ENCODE measurements around the gene CISD1. TPM values are rescaled to one million over a fixed set of nuclear protein-coding genes. Genes with fewer than 3 reads are reported as not detected.

CISD1 gene
- total and polyA plus RNA-seq, 2 experiments from 2014 or later = 37.8 to 95.9 TPM

DNA sequence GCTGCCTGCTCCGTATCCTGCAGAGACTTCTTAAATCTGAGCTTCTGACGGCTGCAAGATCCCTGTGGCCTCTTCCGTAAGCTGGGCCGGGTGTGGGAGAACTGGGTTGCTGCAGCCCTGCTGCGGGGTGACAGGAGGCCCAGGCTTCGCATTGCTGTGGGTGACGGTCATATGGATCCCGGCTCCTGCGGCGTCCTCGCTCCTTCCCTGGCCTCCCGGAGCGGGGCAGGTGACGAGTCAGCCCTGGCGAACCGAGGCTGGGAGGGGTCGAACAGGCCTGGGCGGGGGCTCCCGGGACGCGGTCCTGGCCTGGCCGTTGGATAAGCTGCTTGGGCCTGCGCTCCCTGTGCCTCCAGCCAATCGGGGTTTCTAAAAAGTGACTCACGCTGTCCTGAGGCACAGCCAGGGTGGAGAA is 58.0 kb downstream of the CISD1 start:
- H3K9me2 ChIP-seq (replicated peaks; ENCODE audit: insufficient read depth) = no peaks in the 10 kb centered on the region
- WGBS (ENCODE audit: low lambda C conversion rate, missing lambda C conversion rate) = 70% methylated on average over 23 of the region's 25 CpGs
- H3K9me3 ChIP-seq (ENCODE audit: low read depth) = no peaks in the 10 kb centered on the region
- no peak for DNase-seq (ENCODE audit: low spot score)
- H3K4me2 ChIP-seq = no peak overlapping the region
- no peak overlapping the region for H3K27ac ChIP-seq
- H3K36me3 ChIP-seq (replicated peaks; ENCODE audit: insufficient read depth, low read depth) = no peaks in the 10 kb centered on the region
- TF ChIP-seq EZH2phosphoT487 (IDR thresholded peaks at IDR 0.05; ENCODE audit: low read depth, severe bottlenecking, unreplicated experiment) (no peak), EZH2 (IDR thresholded peaks at IDR 0.05; ENCODE audit: borderline replicate concordance) (no peak)
- TF ChIP-seq, protein P1, sequence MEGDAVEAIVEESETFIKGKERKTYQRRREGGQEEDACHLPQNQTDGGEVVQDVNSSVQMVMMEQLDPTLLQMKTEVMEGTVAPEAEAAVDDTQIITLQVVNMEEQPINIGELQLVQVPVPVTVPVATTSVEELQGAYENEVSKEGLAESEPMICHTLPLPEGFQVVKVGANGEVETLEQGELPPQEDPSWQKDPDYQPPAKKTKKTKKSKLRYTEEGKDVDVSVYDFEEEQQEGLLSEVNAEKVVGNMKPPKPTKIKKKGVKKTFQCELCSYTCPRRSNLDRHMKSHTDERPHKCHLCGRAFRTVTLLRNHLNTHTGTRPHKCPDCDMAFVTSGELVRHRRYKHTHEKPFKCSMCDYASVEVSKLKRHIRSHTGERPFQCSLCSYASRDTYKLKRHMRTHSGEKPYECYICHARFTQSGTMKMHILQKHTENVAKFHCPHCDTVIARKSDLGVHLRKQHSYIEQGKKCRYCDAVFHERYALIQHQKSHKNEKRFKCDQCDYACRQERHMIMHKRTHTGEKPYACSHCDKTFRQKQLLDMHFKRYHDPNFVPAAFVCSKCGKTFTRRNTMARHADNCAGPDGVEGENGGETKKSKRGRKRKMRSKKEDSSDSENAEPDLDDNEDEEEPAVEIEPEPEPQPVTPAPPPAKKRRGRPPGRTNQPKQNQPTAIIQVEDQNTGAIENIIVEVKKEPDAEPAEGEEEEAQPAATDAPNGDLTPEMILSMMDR (IDR thresholded peaks at IDR 0.05; ENCODE audit: poor library complexity) = no peak
- no peak overlapping the region for H2AFZ ChIP-seq
- no peak overlapping the region for H3K4me3 ChIP-seq
- H4K20me1 ChIP-seq (ENCODE audit: insufficient read depth, poor library complexity, severe bottlenecking) = no peaks in the 10 kb centered on the region
- H3K27me3 ChIP-seq = no peaks in the 10 kb centered on the region
- H3K79me2 ChIP-seq = no peaks in the 10 kb centered on the region
- no peaks in the 10 kb centered on the region for H3K4me1 ChIP-seq (ENCODE audit: insufficient read depth)

DNA sequence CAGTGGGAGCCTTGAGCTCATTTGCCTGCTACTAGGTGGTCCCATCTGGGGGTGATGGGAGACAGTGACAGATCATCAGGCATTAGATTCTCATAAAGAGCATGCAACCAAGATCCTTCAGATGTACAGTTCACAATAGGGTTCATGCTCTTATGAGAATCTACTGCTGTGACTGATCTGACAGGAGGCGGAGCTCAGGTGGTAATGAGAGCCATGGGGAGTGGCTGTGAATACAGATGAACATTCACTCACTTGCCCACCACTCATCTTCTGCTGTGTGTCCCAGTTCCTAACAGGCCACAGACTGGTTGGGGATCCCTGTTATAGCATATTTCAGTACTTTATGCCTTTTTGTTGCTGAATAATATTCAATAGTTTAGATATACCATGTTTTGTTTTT is 59.3 kb downstream of the CISD1 start:
- no peak overlapping the region for H3K4me2 ChIP-seq
- no peak for TF ChIP-seq EZH2 (IDR thresholded peaks at IDR 0.05; ENCODE audit: borderline replicate concordance)
- no peak for TF ChIP-seq EZH2phosphoT487 (IDR thresholded peaks at IDR 0.05; ENCODE audit: low read depth, severe bottlenecking, unreplicated experiment)
- TF ChIP-seq, protein P1 (IDR thresholded peaks at IDR 0.05; ENCODE audit: poor library complexity) = no peak
- no peak overlapping the region for H3K27ac ChIP-seq
- no peaks in the 10 kb centered on the region for H3K4me1 ChIP-seq (ENCODE audit: insufficient read depth)
- no peaks in the 10 kb centered on the region for H3K79me2 ChIP-seq
- no peaks in the 10 kb centered on the region for H3K9me3 ChIP-seq (ENCODE audit: low read depth)
- no peaks in the 10 kb centered on the region for H4K20me1 ChIP-seq (ENCODE audit: insufficient read depth, poor library complexity, severe bottlenecking)
- 100% methylated on average over 1 of the region's 1 CpG for WGBS (ENCODE audit: low lambda C conversion rate, missing lambda C conversion rate)
- H3K9me2 ChIP-seq (replicated peaks; ENCODE audit: insufficient read depth) = no peaks in the 10 kb centered on the region
- no peak overlapping the region for H3K4me3 ChIP-seq
- no peak for DNase-seq (ENCODE audit: low spot score)
- no peak overlapping the region for H2AFZ ChIP-seq
- H3K27me3 ChIP-seq = no peaks in the 10 kb centered on the region
- H3K36me3 ChIP-seq (replicated peaks; ENCODE audit: insufficient read depth, low read depth) = no peaks in the 10 kb centered on the region

DNA sequence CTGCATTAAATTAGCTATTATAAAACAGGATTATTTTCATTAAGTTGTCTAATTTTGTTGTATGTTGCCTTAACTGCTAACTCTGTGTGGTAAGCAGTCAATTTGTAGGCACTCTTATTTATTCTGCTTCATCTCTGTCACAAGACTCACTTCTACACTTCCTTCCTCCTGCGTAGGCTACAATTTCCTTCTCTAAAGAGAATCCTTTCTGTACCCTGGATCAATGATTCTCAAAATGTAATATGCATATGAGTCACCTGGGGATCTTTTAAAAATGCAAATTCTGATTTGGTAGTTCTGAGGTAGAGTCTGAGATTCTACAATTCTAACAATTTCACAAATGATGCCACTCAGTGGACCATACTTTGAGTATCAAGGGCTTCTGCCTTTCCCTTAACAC is 61.5 kb downstream of the CISD1 start:
- no peak overlapping the region for H3K27ac ChIP-seq
- H3K9me2 ChIP-seq (replicated peaks; ENCODE audit: insufficient read depth) = no peaks in the 10 kb centered on the region
- no peaks in the 10 kb centered on the region for H4K20me1 ChIP-seq (ENCODE audit: insufficient read depth, poor library complexity, severe bottlenecking)
- H3K36me3 ChIP-seq (replicated peaks; ENCODE audit: insufficient read depth, low read depth) = no peaks in the 10 kb centered on the region
- H3K4me3 ChIP-seq = no peak overlapping the region
- no peaks in the 10 kb centered on the region for H3K9me3 ChIP-seq (ENCODE audit: low read depth)
- no peaks in the 10 kb centered on the region for H3K4me1 ChIP-seq (ENCODE audit: insufficient read depth)
- H3K79me2 ChIP-seq = peaks cover 5% of the 10 kb centered on the region
- TF ChIP-seq EZH2phosphoT487 (IDR thresholded peaks at IDR 0.05; ENCODE audit: low read depth, severe bottlenecking, unreplicated experiment) = no peak
- no peak for TF ChIP-seq EZH2 (IDR thresholded peaks at IDR 0.05; ENCODE audit: borderline replicate concordance)
- TF ChIP-seq, protein P1 (IDR thresholded peaks at IDR 0.05; ENCODE audit: poor library complexity) = no peak
- no peak overlapping the region for H2AFZ ChIP-seq
- DNase-seq (ENCODE audit: low spot score) = no peak
- no peaks in the 10 kb centered on the region for H3K27me3 ChIP-seq
- no peak overlapping the region for H3K4me2 ChIP-seq
- 100% methylated on average over 1 of the region's 1 CpG for WGBS (ENCODE audit: low lambda C conversion rate, missing lambda C conversion rate)

DNA sequence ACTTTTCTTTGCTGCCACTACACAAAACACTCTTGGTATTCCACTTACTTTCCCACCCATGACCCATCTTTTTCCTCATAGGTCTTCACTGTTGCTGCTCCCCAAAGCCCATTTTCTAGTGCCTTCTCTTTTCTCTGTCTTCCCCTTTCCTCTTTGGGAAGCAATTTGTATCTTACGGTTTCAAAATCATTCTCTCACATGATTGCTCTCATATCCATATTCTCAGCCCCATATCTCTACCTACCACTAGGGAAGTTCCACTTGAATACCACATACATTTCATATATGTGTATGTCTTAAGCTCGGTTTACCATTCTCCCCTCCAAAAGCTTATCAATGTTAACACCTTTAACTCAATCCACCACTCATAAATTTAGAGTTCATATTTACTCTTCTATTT is 62.7 kb downstream of the CISD1 start:
- TF ChIP-seq EZH2 (IDR thresholded peaks at IDR 0.05; ENCODE audit: borderline replicate concordance) (no peak), EZH2phosphoT487 (IDR thresholded peaks at IDR 0.05; ENCODE audit: low read depth, severe bottlenecking, unreplicated experiment) (no peak)
- TF ChIP-seq, protein P1 (IDR thresholded peaks at IDR 0.05; ENCODE audit: poor library complexity) = no peak
- Histone ChIP-seq H3K4me2 (no peak overlapping the region), H4K20me1 (ENCODE audit: insufficient read depth, poor library complexity, severe bottlenecking) (peaks cover 2% of the 10 kb centered on the region), H2AFZ (no peak overlapping the region), H3K27me3 (no peaks in the 10 kb centered on the region), H3K9me3 (ENCODE audit: low read depth) (no peaks in the 10 kb centered on the region), H3K27ac (no peak overlapping the region), H3K9me2 (replicated peaks; ENCODE audit: insufficient read depth) (no peaks in the 10 kb centered on the region), H3K4me3 (no peak overlapping the region), H3K36me3 (replicated peaks; ENCODE audit: insufficient read depth, low read depth) (no peaks in the 10 kb centered on the region), H3K4me1 (ENCODE audit: insufficient read depth) (no peaks in the 10 kb centered on the region), H3K79me2 (peaks cover 15% of the 10 kb centered on the region)
- no peak for DNase-seq (ENCODE audit: low spot score)
- WGBS (ENCODE audit: low lambda C conversion rate, missing lambda C conversion rate) = 95% methylated on average over 2 of the region's 2 CpGs

Data from hepatocyte (in vitro differentiated cells).